GM21717 (cell line): Measurements from ENCODE around the gene GLIPR1L1.
A peak's percentile ranks its signal among the peaks of the same experiment; 100 is the strongest.

Source experiments
- ATAC-seq: cut with Tn5 transposase; IDR thresholded peaks from one replicate; pipeline ENCODE4 v1.9.1; 2021; ENCODE audit warnings: mild to moderate bottlenecking, moderate library complexity; ENCODE audit not compliant: unreplicated experiment

The GLIPR1L1 gene, protein sequence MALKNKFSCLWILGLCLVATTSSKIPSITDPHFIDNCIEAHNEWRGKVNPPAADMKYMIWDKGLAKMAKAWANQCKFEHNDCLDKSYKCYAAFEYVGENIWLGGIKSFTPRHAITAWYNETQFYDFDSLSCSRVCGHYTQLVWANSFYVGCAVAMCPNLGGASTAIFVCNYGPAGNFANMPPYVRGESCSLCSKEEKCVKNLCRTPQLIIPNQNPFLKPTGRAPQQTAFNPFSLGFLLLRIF

DNA sequence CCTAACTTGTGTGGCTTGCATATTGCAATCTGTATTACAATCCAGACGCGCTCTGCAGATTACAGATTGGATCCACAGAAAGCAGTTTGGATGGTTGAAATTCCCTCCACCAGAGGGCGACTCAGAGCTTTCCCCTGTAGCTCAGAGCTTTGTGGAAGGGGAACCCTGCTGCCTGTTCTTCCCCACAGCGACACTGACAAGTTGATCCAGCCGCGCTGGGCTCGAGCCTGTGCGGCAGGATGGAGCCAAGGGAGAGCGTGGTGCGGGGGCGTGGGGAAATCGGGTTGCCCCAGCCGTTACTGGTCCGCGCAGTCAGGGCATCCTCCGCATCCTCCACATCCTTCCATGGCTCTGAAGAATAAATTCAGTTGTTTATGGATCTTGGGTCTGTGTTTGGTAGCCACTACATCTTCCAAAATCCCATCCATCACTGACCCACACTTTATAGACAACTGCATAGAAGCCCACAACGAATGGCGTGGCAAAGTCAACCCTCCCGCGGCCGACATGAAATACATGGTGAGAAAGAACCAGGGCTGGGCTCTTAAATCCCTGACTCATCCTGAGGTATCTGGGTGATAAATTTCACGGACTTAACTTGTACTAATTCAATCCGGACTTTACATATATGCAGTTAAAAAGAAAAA lies at the start of gene GLIPR1L1:
TSS of gene GLIPR1L1 (plus strand) at position 287 of the 647 bp plus-strand sequence. CDS start at position 346, 59 bp downstream.
- ATAC-seq = peak; percentile 73

DNA sequence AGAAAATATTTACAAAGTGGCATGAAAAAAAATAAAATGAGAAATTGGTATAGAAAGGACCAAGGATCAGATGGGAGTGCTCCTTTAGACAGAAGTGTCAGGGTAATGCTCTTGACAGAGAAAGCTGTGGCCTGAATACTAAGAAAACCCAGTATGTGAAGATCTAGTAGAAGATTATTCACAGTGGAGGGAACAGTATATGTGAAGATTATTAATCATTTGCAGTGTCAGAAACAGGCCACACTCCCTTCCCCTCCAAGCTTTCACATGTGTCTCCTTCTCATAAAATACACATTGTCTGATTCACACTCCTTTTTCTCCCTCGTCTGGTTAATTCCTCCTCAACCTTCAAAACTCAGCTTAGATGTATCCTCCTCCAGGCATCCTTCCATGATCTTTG lies 45.6 kb upstream of the GLIPR1L1 start:
- no peak for ATAC-seq

DNA sequence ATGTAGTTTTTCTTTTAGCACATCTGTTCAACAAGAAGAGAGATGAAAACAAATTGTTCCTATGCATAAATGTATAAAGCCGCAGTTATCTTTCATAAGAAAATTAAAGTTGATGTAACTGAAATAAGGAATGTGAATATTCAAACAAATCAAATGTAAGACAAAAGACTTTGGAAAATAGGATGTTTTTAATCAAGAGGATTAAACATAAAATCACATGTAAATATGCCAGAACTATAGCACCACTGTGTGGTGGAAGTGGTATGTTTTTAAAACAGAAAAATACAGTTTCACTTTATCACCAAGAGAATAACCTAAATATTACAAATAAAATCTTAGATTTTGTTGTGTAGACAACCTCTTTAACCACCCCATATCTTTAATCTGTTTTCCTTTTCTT lies 44.7 kb upstream of the GLIPR1L1 start:
- ATAC-seq = no peak

DNA sequence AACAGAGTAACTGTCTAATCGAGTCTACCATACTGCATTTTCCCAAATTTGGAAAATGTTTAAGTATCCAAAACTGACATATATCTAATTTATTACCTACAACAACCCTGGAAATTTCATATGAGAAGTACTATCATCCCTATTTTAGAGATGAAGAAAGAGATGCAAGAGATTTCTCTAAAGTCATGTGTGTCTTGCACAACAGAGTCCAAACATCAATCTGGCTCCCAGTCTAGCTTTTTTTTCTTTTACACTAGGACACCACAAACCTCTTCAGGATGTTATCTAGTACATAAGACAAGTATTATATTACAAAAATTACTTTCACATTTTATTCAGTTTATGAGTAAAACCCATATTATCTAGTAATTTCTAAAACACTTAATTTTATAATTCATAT lies 43.5 kb upstream of the GLIPR1L1 start:
- no peak for ATAC-seq

DNA sequence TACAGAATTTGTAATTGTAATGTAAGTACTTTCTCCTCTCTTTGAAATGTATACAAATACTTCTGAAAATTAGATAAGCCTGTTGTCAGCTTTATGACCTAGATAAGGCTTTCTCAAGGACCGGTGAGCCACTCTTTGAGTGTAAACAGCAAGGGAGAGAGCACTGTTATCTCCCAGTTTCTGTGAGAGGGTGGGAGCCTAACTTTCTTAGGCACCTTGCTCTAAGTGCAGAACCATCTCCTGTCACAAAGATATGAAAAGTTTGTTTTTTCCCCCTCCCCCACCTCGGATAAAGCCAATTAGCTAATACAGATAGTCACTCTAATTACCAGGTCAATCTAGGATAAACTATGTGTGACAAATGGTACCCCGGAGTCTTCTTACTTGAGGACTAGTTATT lies 40.1 kb upstream of the GLIPR1L1 start:
- ATAC-seq = no peak

DNA sequence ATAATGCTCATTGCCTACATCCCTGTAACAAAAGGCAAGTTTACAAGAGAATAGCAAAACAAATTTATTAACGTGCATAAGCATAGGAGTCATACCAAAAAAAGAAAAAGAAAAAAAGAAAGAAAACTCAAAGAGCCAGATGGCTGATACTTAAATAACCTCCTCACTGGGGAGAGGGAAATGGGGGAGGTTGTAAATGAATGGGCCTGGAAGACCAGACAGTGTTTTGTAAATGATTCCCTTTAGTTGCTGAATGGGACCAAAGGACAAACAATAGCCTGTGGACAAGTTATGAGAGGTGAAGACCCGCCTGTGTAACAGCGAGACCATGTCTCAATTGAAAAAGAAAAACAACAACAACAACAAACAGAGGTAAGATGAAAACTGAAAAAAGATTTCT lies 39.7 kb upstream of the GLIPR1L1 start:
- no peak for ATAC-seq

DNA sequence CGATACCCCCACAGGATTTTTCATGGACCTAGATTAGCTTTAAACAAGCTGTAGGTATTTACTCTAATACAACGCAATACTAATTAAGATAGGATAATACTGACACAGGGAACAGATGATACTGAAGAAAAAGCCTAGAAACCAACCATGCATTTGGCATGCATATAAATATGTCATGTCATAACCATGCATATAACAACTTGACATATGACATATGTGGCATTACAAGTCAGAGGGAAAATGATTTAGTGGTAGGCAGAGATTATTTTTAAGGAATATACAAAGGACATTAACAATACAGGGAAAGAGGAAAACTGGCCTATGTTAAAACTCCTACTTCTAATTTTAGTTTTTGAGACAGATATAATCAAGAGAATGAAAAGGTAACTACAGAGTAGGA lies 32.2 kb upstream of the GLIPR1L1 start:
- ATAC-seq = no peak

DNA sequence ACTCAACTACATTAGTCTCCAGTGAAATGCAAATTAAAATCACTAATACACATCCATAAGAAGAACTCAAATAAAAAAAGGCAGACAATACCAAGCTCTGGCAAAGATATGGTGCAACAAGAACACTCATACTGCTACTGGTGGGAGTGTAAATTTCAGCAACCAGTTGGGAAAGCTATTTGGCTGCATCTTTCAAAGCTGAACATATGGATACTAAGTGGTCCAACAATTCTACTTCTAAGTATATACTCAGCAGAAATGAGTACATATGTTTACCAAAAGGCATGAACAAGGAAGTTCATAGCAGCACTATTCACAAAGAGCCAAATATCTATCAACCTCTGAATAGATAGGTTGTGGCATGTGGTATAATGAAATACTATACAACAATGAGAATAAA lies 31.7 kb upstream of the GLIPR1L1 start:
- no peak for ATAC-seq

DNA sequence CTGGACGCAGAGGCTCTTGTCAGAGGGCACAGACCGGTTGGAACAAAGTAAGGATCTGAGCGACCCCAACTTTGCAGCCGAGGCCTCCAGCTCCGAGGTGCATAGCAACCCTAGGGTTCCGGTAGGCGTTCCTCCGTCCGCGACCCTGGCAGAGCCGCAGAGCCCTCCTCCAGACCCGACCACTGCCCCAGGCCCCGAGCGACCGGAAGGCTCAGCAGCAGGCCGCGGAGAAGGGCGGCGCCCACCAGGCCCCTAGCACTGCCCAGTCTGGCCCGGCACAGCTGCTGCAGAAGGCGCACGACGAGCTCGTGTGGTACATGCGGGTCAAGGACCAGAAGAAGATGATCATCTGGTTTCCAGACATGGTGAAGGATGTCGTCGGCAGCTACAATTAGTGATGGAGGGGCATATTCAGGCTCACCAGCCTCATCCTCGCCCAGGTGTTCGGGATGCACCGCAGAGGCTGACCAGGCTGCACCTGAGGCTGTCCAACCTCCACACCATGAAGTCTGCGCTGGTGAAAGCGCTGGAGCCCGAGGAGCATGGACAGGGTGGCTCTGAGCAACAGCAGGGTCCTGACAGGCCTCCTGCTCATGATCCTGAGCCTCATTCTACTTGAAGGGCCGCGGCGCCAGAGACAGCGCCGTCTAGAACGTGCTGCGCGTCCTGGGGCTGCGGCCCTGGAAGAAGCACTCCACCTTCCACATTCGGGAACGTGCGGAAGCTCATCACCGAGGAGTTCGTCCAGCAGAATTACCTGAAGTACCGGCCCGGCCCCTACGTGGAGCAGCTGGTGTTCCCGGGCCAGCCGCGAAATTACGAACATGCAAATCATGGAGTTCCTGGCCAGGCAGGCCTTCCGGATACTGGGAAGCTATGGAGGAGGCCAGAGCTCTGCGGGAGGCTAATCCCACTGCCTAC lies 28.8 kb upstream of the GLIPR1L1 start:
- ATAC-seq = no peak

DNA sequence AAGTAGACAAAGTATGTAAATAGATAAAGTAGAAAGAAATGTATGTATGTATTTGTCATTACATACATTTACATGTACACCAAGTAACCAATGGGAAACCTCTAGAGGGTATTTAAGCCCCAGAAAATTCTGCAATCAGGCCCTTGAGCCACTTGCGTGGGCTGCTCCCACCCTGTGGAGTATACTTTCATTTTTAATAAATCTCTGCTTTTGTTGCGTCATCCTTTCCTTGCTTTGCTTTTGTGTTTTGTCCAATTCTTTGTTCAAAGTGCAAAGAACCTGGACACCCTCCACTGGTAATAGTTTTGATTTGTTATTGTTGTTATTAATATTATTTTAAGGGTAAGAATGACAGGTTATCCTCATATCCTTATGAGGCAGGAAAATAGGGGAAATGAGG lies 26.2 kb upstream of the GLIPR1L1 start:
- no peak for ATAC-seq

DNA sequence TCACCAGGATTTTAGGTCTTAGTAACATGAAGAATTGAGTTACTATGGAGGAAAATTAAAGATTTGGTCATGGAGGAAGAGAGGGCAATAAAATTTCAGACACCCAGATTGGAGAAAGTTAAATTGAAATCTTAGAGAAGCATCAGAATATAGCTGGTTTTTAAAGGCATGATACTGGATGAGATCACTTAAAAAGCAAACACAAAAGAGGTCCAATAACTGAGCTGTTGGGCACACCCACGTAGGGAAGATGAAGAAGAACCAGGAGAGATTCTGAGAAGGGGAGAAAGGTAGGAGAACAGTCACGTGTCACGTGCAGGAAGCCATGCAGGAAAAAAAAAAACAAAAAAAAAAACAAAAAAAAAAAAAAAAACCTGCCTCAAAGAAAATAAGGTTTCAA lies 23.1 kb upstream of the GLIPR1L1 start:
- no peak for ATAC-seq

DNA sequence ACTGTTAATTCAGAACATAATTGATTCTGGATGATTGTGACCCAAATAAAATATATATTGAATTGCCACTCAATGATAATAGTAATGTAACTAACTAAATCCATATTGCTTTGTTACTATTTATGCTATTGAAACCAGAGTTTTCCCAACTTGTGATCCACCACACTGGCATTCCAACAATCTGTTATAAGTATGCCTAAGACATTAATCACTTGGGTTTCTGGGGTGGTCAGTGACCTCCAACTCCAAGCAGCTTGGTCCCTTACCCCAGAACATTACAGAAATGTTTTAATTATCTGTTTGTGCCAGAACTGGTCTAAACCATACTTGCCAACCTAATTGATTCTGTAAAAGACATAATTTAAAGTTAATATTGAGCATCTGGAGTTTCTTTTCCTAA lies 19.0 kb upstream of the GLIPR1L1 start:
- no peak for ATAC-seq

DNA sequence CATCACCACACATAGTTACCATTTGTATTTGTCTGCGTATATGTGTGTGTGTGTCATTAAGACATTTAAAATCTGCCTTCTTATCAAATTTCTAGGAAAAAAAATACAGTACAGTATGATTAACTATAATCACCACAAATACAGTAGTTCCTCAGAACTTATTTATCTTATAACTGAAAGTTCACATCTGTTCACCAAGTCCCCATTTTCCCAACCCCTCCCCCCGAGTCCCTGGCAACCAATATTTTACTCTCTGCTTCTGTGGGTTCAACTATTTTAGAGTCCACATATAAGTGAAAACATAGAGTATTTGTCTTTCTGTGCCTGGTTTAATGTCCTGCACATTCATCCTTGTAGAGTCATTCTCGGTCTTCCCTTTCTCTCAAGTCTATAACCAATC lies 16.7 kb upstream of the GLIPR1L1 start:
- ATAC-seq = no peak

DNA sequence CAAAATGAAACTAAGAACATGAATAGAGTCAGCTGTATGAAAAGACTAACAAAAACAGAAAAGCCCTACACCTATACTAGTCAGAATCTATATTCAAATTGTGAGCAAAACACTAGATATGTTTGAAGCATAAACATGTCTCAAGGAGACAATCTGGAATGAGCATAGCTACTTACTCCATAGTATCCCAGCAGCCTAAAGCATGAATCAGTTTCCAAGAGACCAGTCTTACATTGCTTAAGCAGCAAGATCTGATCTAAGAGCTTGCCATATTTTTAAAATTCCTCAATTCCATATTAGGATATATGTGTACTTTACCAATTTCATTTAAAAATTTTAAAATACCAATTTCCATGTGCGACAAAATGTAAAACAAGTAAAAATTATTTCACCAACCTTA lies 12.0 kb upstream of the GLIPR1L1 start:
- no peak for ATAC-seq

DNA sequence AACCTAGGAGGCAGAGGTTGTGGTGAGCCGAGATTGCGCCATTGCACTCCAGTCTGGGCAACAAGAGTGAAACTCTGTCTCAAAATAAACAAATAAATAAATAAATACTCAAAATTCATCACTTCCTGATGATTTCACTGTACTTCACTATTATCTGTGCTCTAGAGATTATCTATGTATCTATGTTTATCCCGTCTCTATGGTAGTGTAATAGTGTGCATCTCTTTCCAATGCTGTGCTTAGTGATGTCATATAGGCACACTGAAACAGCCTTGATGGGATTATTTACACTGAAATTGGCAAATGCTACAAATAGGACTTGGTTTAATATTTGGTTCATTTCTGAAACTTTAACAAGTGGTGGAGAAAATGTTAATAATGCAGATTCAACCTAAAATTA lies 10.8 kb upstream of the GLIPR1L1 start:
- ATAC-seq = no peak

DNA sequence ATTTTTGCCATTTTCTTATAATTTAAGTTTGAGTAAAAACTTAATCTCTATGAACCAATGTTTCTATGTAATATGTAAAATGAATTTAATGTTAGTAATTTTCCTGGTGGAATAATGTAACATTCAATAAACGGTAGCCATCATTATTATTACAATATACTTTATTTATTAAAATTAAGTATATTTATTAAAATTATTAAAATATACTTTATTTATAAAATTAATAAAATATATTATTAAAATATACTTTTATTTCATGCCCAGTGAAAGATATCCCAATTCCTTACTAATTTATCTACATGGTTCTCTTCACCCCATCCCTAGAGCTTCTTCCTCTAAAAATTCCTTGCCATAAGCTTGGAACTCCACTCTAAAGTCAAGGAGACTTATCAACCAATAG lies 6.8 kb upstream of the GLIPR1L1 start:
- ATAC-seq = no peak

DNA sequence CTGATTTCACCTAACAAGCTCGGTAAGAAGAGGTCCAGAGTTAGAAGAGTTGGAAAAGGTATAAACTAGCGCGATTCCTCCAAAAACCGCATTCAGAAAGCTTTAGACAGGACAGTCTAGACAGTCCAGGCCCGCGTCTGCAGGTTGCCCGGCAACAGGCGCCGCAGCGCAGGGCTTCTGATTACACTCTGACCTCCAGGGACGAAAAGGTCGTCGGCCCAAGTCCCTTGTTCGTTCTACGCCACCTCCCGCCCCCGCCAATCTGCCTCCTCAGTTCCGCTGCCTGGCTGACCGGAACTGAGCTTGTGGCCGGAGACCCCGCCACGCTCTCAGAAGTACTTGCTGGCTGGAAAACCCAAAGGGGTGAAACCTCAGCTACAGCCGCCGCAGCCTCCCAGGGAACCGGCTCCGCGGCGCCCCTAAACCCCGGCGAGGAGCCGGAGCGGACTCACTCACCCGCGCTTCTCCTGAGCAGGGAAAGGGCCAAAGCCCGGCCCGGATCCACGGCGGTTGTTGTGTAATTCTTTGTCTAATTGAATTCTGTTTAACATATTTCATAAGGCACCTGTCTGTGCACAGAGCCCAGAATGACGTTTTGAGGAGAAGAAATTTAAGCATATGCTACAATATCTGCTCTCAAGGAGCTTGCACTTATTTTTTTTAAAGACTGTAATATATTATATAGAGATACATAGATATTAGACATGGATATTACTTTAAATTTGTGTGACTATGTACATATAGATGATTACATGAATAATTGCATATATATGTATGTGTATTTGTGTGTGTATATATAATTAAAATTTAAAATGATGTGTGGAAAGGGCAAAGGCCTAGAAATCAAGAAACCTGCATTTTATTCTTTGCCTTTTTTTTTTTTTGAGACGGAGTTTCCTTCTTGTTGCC lies 4.3 kb upstream of the GLIPR1L1 start, which contains the start of gene CAPS2:
TSS of gene CAPS2 (minus strand) at position 407 of the 909 bp plus-strand sequence. CDS start 3,826 bp downstream, outside the sequence.
- ATAC-seq = peak; percentile 93

DNA sequence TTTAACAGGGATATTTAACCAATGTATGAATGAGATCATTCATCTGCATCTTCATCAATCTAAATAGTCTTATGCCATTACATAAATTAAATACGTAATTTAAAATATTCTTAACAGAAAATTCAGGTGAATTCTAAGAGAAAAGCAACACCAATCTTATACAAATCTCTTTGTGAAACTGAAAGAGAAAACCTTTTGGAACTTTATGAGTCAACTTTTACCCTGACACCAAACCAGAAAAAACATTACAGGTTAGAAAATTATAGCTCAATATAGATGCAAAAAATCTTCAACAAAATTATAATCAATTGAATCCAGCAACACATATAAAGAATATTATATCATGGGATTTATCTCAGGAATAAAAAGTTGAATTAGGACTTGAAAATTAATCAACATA lies 3.4 kb downstream of the GLIPR1L1 start:
- ATAC-seq = peak; percentile 72

DNA sequence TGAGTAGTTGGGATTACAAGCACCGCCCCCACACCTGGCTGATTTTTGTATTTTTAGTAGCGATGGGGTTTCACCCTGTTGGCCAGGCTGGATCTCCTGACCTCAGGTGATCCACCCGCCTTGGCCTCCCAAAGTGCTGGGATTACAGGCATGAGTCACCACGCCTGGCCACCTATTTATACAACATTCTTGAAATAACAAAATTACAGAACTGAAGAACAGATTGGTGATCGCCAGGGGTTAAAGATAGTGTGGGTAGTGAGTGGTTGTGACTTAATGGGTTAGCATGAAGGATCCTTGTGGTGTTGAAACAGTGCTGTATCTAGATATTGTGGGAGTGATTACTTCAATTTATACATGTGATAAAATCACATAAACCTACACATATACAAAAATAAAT lies 7.4 kb downstream of the GLIPR1L1 start:
- ATAC-seq = no peak

DNA sequence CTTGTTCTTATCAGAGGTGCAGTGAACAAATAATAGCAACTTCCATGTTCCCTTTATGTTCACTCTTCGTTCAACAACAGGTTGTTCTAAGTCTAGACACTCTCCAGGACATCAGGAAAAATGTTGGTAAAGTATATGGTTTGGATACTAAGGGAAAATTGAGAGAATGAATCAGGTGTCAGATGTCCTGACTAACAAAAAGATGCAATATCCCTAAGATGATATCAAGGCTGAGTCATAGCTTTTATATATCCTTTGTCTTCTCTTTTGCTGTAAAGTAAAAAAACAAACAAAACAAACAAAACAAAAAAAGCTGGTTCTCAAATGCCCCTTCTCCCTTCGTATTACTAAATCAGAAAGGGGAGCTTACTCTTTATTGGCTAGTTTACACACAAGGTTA lies 11.1 kb downstream of the GLIPR1L1 start:
- no peak for ATAC-seq

DNA sequence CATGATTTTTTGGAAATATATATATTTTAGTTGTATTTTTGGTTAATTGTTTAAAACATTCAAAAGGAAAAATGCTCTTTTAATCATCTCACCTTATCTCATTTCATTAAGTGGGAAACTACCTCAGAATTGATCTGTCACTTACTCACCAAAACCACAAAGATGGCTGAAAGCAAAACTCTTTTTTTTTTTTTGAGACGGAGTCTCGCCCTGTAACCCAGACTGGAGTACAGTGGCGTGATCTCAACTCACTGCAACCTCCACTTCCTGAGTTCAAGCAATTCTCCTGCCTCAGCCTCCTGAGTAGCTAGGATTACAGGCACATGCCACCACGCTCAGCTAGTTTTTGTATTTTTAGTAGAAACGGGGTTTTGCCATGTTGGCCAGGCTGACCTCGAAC lies 11.7 kb downstream of the GLIPR1L1 start:
- peak; percentile 50 for ATAC-seq
